ENCODE data around the gene CSPG5.

GRCh38 chr3:47525617-47526016 lies 53.0 kb downstream of the CSPG5 start:
- TF ChIP-seq CTCF (IDR thresholded peaks at IDR 0.05) (no peak), EZH2 (IDR thresholded peaks at IDR 0.05) (no peak)
